ENCODE results near the gene RXRG.
"Not testable (repeated sequence)": the region's sequence is repeated elsewhere in the genome, so short reads cannot be mapped to it uniquely, and the experiment has no call there.

RXRG gene

GRCh38 chr1:165444897-165445370 is at the start of gene RXRG:
TSS of gene RXRG (minus strand) at chr1:165445126. CDS start at chr1:165444893, 233 bp downstream.
- DNase-seq, result peak; percentile 7

- no peak for DNase-seq
Measured at GRCh38 chr1:165492845-165493373, 48.0 kb upstream of the RXRG start.

- no peak for DNase-seq
Measured at GRCh38 chr1:165490175-165490574, 45.2 kb upstream of the RXRG start.

- no peak for DNase-seq
Measured at GRCh38 chr1:165487921-165488320, 43.0 kb upstream of the RXRG start.

- DNase-seq, result peak; percentile 36
Measured at GRCh38 chr1:165486663-165487062, 41.7 kb upstream of the RXRG start.

GRCh38 chr1:165485716-165486115 is 40.8 kb upstream of the RXRG start:
- DNase-seq, result no peak

GRCh38 chr1:165484532-165484931 is 39.6 kb upstream of the RXRG start:
- no peak for DNase-seq

- DNase-seq, result no peak
Measured at GRCh38 chr1:165483412-165483811, 38.5 kb upstream of the RXRG start.

- DNase-seq, result peak; percentile 41
Measured at GRCh38 chr1:165481820-165482532, 37.0 kb upstream of the RXRG start.

GRCh38 chr1:165476776-165477175 is 31.9 kb upstream of the RXRG start:
- no peak for DNase-seq

- no peak for DNase-seq
Measured at GRCh38 chr1:165474196-165474595, 29.3 kb upstream of the RXRG start.

- DNase-seq, result no peak
Measured at GRCh38 chr1:165473081-165473480, 28.2 kb upstream of the RXRG start.

GRCh38 chr1:165468726-165469249 is 23.9 kb upstream of the RXRG start:
- DNase-seq, result no peak

- no peak for DNase-seq
Measured at GRCh38 chr1:165468253-165468652, 23.3 kb upstream of the RXRG start.

GRCh38 chr1:165467706-165468105 is 22.8 kb upstream of the RXRG start:
- no peak for DNase-seq

- no peak for DNase-seq
Measured at GRCh38 chr1:165463978-165464377, 19.1 kb upstream of the RXRG start.

- DNase-seq, result not testable (repeated sequence)
Measured at GRCh38 chr1:165459683-165460082, 14.8 kb upstream of the RXRG start.

GRCh38 chr1:165456861-165457260 is 11.9 kb upstream of the RXRG start:
- no peak for DNase-seq

GRCh38 chr1:165456114-165456513 is 11.2 kb upstream of the RXRG start:
- DNase-seq, result no peak

- DNase-seq, result no peak
Measured at GRCh38 chr1:165455111-165455510, 10.2 kb upstream of the RXRG start.

- DNase-seq, result no peak
Measured at GRCh38 chr1:165454091-165454610, 9.2 kb upstream of the RXRG start.

- DNase-seq, result no peak
Measured at GRCh38 chr1:165452336-165453130, 7.6 kb upstream of the RXRG start.

GRCh38 chr1:165451691-165452090 is 6.8 kb upstream of the RXRG start:
- no peak for DNase-seq

Measured in activated CD4-positive, alpha-beta T cell treated with anti-CD3 and anti-CD28 coated beads, Interleukin-2, Interleukin-6, amounts not matched to agents 100 ng/mL and 50 ng/mL, durations not matched to agents 16 hours and 8 hours (primary cell).